ENCODE results near the gene TOM1L2. TPM values are rescaled to one million over a fixed set of nuclear protein-coding genes. Genes with fewer than 3 reads are reported as not detected.

The TOM1L2 gene
- total RNA-seq, 3 donors from 2014 or later (not counting 1 experiment from before 2014, with no cell fraction given): 35.7 to 43.2 (median 35.7) TPM

GRCh38 chr17:17866425-17866824 is 105.8 kb downstream of the TOM1L2 start:
- H3K27me3 Mint-ChIP-seq (ENCODE audit: low read depth in 2 of 2): no peaks in the 10 kb centered on the region
- no peak overlapping the region for H3K4me3 ChIP-seq (ENCODE audit: low read length)
- H3K27ac Mint-ChIP-seq: no peak overlapping the region
- H3K4me1 ChIP-seq (ENCODE audit: control insufficient read depth, insufficient read depth, low read length): peaks cover 8% of the 10 kb centered on the region
- TF ChIP-seq, protein P1, sequence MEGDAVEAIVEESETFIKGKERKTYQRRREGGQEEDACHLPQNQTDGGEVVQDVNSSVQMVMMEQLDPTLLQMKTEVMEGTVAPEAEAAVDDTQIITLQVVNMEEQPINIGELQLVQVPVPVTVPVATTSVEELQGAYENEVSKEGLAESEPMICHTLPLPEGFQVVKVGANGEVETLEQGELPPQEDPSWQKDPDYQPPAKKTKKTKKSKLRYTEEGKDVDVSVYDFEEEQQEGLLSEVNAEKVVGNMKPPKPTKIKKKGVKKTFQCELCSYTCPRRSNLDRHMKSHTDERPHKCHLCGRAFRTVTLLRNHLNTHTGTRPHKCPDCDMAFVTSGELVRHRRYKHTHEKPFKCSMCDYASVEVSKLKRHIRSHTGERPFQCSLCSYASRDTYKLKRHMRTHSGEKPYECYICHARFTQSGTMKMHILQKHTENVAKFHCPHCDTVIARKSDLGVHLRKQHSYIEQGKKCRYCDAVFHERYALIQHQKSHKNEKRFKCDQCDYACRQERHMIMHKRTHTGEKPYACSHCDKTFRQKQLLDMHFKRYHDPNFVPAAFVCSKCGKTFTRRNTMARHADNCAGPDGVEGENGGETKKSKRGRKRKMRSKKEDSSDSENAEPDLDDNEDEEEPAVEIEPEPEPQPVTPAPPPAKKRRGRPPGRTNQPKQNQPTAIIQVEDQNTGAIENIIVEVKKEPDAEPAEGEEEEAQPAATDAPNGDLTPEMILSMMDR (IDR thresholded peaks at IDR 0.05): no peak
- no peak overlapping the region for H3K27ac ChIP-seq (ENCODE audit: low read length)
- H3K4me1 Mint-ChIP-seq: peaks cover 0 to 6% of the 10 kb centered on the region in 2 donors
- H3K9me3 Mint-ChIP-seq: no peaks in the 10 kb centered on the region
- no peaks in the 10 kb centered on the region for H3K9me3 ChIP-seq (ENCODE audit: control insufficient read depth, insufficient read depth, low read length)
- H3K4me3 Mint-ChIP-seq: no peak overlapping the region
- no peak for DNase-seq
- 91% methylated on average over 3 of the region's 3 CpGs for WGBS (ENCODE audit: insufficient coverage)
- H3K36me3 ChIP-seq (ENCODE audit: control insufficient read depth, insufficient read depth, low read length): peaks cover 20% of the 10 kb centered on the region
- intact Hi-C loops (cut with micrococcal nuclease): no loop called here
- no peaks in the 10 kb centered on the region for H3K27me3 ChIP-seq (ENCODE audit: control insufficient read depth, insufficient read depth, low read length)
- H3K36me3 Mint-ChIP-seq: peaks cover 5% of the 10 kb centered on the region
- ATAC-seq: no peak

GRCh38 chr17:17865035-17865434 is 107.2 kb downstream of the TOM1L2 start:
- no peak for ATAC-seq
- H3K27me3 Mint-ChIP-seq (ENCODE audit: low read depth in 2 of 2): no peaks in the 10 kb centered on the region
- TF ChIP-seq, protein P1 (IDR thresholded peaks at IDR 0.05): no peak
- H3K4me1 Mint-ChIP-seq: peaks cover 0 to 6% of the 10 kb centered on the region in 2 donors
- peaks cover 10% of the 10 kb centered on the region for H3K4me1 ChIP-seq (ENCODE audit: control insufficient read depth, insufficient read depth, low read length)
- H3K4me3 Mint-ChIP-seq: no peak overlapping the region
- WGBS (ENCODE audit: insufficient coverage): 94% methylated on average over 1 of the region's 1 CpG
- H3K27me3 ChIP-seq (ENCODE audit: control insufficient read depth, insufficient read depth, low read length): no peaks in the 10 kb centered on the region
- H3K27ac ChIP-seq (ENCODE audit: low read length): no peak overlapping the region
- peaks cover 23% of the 10 kb centered on the region for H3K36me3 ChIP-seq (ENCODE audit: control insufficient read depth, insufficient read depth, low read length)
- H3K9me3 ChIP-seq (ENCODE audit: control insufficient read depth, insufficient read depth, low read length): no peaks in the 10 kb centered on the region
- no peak overlapping the region for H3K4me3 ChIP-seq (ENCODE audit: low read length)
- no peak for DNase-seq
- no peaks in the 10 kb centered on the region for H3K9me3 Mint-ChIP-seq
- peaks cover 5% of the 10 kb centered on the region for H3K36me3 Mint-ChIP-seq
- H3K27ac Mint-ChIP-seq: no peak overlapping the region
- intact Hi-C loops (cut with micrococcal nuclease): no loop called here

DNA sequence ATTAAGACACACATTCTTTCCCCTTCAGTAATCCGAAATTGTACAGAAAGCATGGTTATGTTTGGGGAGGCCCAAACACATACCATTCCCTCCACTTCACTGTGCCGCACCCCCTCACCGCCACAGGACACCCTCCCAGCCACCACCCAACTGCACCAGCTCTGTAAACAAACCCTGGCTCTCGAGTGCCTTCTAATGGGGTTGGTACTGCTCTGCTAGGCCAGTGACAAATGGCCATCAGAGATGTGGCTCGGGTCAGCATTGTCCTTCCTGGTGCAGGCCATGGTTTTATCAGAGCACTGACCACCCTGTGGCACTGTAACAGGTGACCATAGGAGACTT is 111.5 kb downstream of the TOM1L2 start:
- Mint-ChIP-seq H3K9me3 (no peaks in the 10 kb centered on the region), H3K27ac (no peak overlapping the region), H3K4me3 (no peak overlapping the region), H3K4me1 (peaks cover 0 to 6% of the 10 kb centered on the region in 2 donors), H3K27me3 (ENCODE audit: low read depth in 2 of 2) (no peaks in the 10 kb centered on the region), H3K36me3 (no peaks in the 10 kb centered on the region)
- TF ChIP-seq, protein P1 (IDR thresholded peaks at IDR 0.05): no peak
- Histone ChIP-seq H3K4me1 (ENCODE audit: control insufficient read depth, insufficient read depth, low read length) (peaks cover 15% of the 10 kb centered on the region), H3K27ac (ENCODE audit: low read length) (no peak overlapping the region), H3K4me3 (ENCODE audit: low read length) (no peak overlapping the region), H3K9me3 (ENCODE audit: control insufficient read depth, insufficient read depth, low read length) (no peaks in the 10 kb centered on the region), H3K27me3 (ENCODE audit: control insufficient read depth, insufficient read depth, low read length) (no peaks in the 10 kb centered on the region), H3K36me3 (ENCODE audit: control insufficient read depth, insufficient read depth, low read length) (peaks cover 3% of the 10 kb centered on the region)
- intact Hi-C loops (cut with micrococcal nuclease): loop anchor here (1.0 kb wide), 2 partner anchors 48 to 179 kb away; partner anchors contain the start of gene RAI1
- WGBS (ENCODE audit: insufficient coverage): 88% methylated on average over 5 of the region's 5 CpGs
- no peak for ATAC-seq
- no peak for DNase-seq

Data from natural killer cell (primary cell).